ENCODE measurements around the gene HLA-DQB1. TPM values are rescaled to one million over a fixed set of nuclear protein-coding genes. Genes with fewer than 3 reads are reported as not detected.

HLA-DQB1 gene
- total and polyA plus RNA-seq, 2 of the 8 experiments (the other 6 are each of a cell fraction or from before 2014, with no cell fraction given), result 1.2 to 5.2 TPM

- DNase-seq (ENCODE audit: low read depth in 1 of 2, low spot score in 2 of 2) (no peak), FAIRE-seq (no peak)
- H3K18ac ChIP-seq (ENCODE audit: extremely low read depth, low read length), result no peak overlapping the region
- no peaks in the 10 kb centered on the region for H4K20me1 ChIP-seq (replicated peaks in 1 of 2; ENCODE audit: control insufficient read depth in 1 of 2, insufficient read depth in 2 of 2, low read length in 2 of 2)
- no peak overlapping the region for H3K27ac ChIP-seq (ENCODE audit: low read depth, low read length)
- no peaks in the 10 kb centered on the region; a peak in 1 of 7 replicates for H3K4me1 ChIP-seq (replicated peaks in 1 of 4; ENCODE audit: control insufficient read depth in 3 of 4, insufficient read depth in 4 of 4, low read length in 3 of 4)
- POLR2A ChIA-PET (ENCODE audit: partially characterized antibody), result interaction anchor here (0.7 kb wide), 1 partner anchor 127 kb away, joined by 4 read pairs; no protein-coding TSS in a partner anchor
- no peaks in the 10 kb centered on the region for H3K9me3 ChIP-seq (ENCODE audit: insufficient read depth in 2 of 2, low read depth in 1 of 2, low read length in 1 of 2)
- no peak overlapping the region for H3K4ac ChIP-seq (replicated peaks; ENCODE audit: insufficient read length, low read depth, low read length)
- no peaks in the 10 kb centered on the region for H3K27me3 ChIP-seq (replicated peaks in 1 of 4; ENCODE audit: control insufficient read depth in 3 of 4, extremely low read depth in 1 of 4, insufficient read depth in 3 of 4, low read length in 3 of 4)
- H4K8ac ChIP-seq (ENCODE audit: extremely low read depth, insufficient read depth, low read length), result no peak overlapping the region
- no peak overlapping the region for H4K91ac ChIP-seq (replicated peaks; ENCODE audit: insufficient read length, low read length)
- no peaks in the 10 kb centered on the region for H3K36me3 ChIP-seq (ENCODE audit: control insufficient read depth in 2 of 4, insufficient read depth in 4 of 4, low read length in 3 of 4)
- H3K4me3 ChIP-seq (ENCODE audit: extremely low read depth in 1 of 4, insufficient read depth in 2 of 4, low read depth in 3 of 4, low read length in 4 of 4), result no peak overlapping the region
- H2BK5ac ChIP-seq (ENCODE audit: low read depth, low read length), result no peak overlapping the region
- no peaks in the 10 kb centered on the region for H3K79me1 ChIP-seq (ENCODE audit: low read depth, low read length)
- H3K56ac ChIP-seq (replicated peaks; ENCODE audit: insufficient read length, low read depth, low read length), result no peak overlapping the region
- H3K9ac ChIP-seq (replicated peaks in 1 of 4; ENCODE audit: extremely low read depth in 1 of 4, low read depth in 3 of 4, low read length in 3 of 4), result no peak overlapping the region
- no peak overlapping the region for H2AK5ac ChIP-seq (ENCODE audit: low read depth, low read length)
- no peaks in the 10 kb centered on the region for H3K79me2 ChIP-seq (ENCODE audit: control insufficient read depth in 1 of 2, insufficient read depth in 2 of 2, low read length in 2 of 2)
- no peak overlapping the region; the same call in 1 of the 2 replicates for H2AFZ ChIP-seq (ENCODE audit: low read length)
- H4K5ac ChIP-seq (ENCODE audit: insufficient read length, low read depth, low read length), result no peak overlapping the region
- CTCF ChIA-PET (ENCODE audit: partially characterized antibody), result no interaction called here
- H3K23ac ChIP-seq (ENCODE audit: insufficient read length), result no peak overlapping the region
- H2BK120ac ChIP-seq (replicated peaks; ENCODE audit: low read depth, low read length), result no peak overlapping the region
- no peaks in the 10 kb centered on the region for H3K23me2 ChIP-seq (ENCODE audit: low read depth, low read length)
- no peak overlapping the region for H3K14ac ChIP-seq (ENCODE audit: insufficient read length)
- no peak overlapping the region for H2BK15ac ChIP-seq (ENCODE audit: low read length)
- 40% methylated on average over 1 of the region's 1 CpG; no CpG with 5 or more reads in 1 of the 2 experiments for WGBS, 2 experiments (ENCODE audit: extremely low coverage in 1 of 2, insufficient coverage in 1 of 2, insufficient read length in 1 of 2, insufficient replicate concordance in 2 of 2, low coverage in 1 of 2, low lambda C conversion rate in 2 of 2, missing lambda C conversion rate in 1 of 2)
- no peak overlapping the region for H2BK20ac ChIP-seq (ENCODE audit: low read length)
- no peak overlapping the region for H2BK12ac ChIP-seq (ENCODE audit: low read depth, low read length)
- H3K4me2 ChIP-seq (ENCODE audit: insufficient read depth in 1 of 2, low read depth in 2 of 2, low read length in 2 of 2), result no peak overlapping the region
- TF ChIP-seq RFX5 (IDR thresholded peaks at IDR 0.05; ENCODE audit: borderline replicate concordance, low read depth, low read length) (peak; percentile 64; the same call in 1 of the 2 replicates), CBX5 (IDR thresholded peaks at IDR 0.05; ENCODE audit: low read depth, low read length) (no peak), ASH2L (IDR thresholded peaks at IDR 0.05; ENCODE audit: low read length) (no peak), BACH1 (IDR thresholded peaks at IDR 0.05; ENCODE audit: low read length) (no peak)
Observed at GRCh38 chr6:32685603-32686002, 19.1 kb upstream of the HLA-DQB1 start.

All from H1 (cell line).